PC-9 (cell line): Measurements from ENCODE around the gene HIBADH.

Experiments used
- EZH2 ChIP-seq: fragments of 200-600 bp; sonication (generic); IDR thresholded peaks from 2 replicates; pipeline ENCODE4 v1.8.0; 2017; ENCODE audit warnings: antibody characterized with exemption, low read depth
- TF ChIP-seq, protein P1 (sequence below): fragments of 200-600 bp; sonication (generic); conservative IDR thresholded peaks from 2 replicates; pipeline ENCODE4 v1.6.1; 2017; ENCODE audit warnings: mixed run types, antibody characterized with exemption, mild to moderate bottlenecking, moderate library complexity

DNA sequence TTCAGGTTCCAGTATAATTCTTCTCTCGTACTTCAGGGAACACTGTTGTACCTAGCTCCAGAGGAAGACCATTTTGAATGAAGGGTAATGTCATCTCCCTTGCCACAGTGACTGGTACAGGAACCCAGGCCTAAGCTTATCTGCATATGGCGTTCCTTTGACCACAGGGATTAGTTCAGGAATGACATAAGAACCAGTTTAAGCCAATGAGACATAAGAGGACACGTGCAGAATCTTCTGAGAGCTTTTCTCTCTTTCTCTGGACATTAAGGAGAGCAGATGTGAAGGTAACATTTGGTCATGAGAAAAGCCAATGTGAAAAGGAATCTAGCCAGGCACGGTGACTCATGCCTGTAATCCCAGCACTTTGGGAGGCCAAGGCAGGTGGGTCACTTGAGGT, 21.8 kb upstream of the HIBADH start:
- TF ChIP-seq, protein P1, sequence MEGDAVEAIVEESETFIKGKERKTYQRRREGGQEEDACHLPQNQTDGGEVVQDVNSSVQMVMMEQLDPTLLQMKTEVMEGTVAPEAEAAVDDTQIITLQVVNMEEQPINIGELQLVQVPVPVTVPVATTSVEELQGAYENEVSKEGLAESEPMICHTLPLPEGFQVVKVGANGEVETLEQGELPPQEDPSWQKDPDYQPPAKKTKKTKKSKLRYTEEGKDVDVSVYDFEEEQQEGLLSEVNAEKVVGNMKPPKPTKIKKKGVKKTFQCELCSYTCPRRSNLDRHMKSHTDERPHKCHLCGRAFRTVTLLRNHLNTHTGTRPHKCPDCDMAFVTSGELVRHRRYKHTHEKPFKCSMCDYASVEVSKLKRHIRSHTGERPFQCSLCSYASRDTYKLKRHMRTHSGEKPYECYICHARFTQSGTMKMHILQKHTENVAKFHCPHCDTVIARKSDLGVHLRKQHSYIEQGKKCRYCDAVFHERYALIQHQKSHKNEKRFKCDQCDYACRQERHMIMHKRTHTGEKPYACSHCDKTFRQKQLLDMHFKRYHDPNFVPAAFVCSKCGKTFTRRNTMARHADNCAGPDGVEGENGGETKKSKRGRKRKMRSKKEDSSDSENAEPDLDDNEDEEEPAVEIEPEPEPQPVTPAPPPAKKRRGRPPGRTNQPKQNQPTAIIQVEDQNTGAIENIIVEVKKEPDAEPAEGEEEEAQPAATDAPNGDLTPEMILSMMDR, result no peak
- no peak for TF ChIP-seq EZH2
